NCI-H1092 (cell line): ENCODE results near the gene NTPCR.

Experiments
- DNase-seq: peaks from one replicate; lab custom pipeline; 2025; lab: John Stamatoyannopoulos, UW

NTPCR gene

GRCh38 chr1:233010146-233010545, 59.7 kb downstream of the NTPCR start:
- no peak for DNase-seq

- DNase-seq = no peak
These were observed 61.6 kb downstream of the NTPCR start for GRCh38 chr1:233012021-233012420.

DNA sequence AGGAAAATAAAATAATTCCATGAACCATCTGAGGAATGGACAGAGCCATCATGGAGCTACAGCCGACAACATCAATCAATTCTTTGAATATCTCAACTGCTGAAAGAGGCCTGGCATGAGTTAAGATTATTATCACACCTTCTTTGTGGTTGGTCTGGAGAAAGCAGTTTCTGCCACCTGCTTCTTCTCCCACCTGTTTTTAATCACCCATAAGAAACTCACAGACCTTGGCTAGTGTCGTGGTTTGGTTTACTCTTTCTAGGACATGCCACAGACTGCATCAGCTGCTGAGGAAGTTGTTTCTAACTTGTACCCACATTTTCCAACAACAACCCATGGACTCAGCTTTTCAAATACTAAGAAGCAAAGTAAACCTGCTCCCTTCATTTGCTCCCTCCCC, 65.6 kb downstream of the NTPCR start:
- DNase-seq = no peak

DNA sequence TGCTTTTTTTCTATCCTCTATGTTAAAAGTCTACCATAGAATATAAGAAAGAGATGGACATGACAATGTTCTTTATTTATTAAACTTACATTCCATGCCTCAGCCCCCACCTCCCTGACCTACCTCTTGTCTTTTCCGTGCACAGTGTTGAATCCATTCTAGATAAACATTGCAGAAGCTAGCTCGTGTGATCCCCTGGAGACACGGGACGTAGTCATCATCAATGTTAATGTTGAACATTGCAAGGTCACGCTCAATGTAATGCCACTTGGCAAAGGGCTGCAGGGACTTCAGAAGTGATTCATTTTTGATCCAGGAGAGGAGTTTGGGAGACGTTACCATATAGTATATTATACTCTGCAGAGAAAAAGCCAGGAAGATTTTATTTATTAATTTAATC, 66.4 kb downstream of the NTPCR start:
- no peak for DNase-seq

GRCh38 chr1:233019083-233019482, 68.7 kb downstream of the NTPCR start:
- no peak for DNase-seq

- no peak for DNase-seq
These were observed 69.4 kb downstream of the NTPCR start for GRCh38 chr1:233019778-233020325.

- no peak for DNase-seq
These were observed 70.0 kb downstream of the NTPCR start for GRCh38 chr1:233020426-233020825.

DNA sequence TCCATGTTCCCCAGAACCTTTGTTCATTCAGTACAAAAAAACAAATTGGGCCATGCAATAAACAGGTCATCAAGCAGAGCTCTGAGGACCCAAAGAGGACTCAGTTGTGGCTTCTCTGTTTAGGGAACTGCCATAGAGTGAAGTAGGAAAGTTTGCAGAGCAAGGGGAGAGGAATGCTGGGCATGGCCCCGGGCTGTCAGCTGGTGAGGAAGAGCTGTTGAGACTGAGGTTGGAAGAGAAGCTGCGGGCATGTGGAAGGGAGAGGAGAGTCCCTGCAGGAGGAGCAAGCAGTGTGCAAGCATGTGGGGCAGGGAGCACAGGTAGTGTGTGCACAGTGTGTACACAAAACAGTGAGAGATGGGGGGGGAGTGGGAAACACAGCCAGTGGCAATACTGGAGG, 71.8 kb downstream of the NTPCR start:
- no peak for DNase-seq

DNA sequence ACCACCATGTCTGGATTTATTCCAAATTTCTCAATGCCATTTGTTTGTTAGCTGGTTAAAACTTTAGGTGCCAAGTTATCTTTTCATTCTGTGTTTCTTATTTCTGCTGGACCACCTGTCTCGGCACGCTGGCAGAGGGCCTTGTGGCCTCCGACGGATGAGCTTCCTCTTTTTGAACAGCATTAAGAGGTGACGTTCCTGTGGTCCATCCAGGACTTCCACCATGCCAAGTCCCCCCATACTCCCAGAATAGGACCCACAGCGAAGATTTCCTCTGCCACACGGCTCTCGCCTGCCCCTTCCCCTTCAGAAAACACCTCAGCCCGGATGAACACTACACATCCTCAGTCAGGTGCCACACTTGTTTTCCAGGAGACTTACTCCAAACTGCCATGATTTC, 73.8 kb downstream of the NTPCR start:
- no peak for DNase-seq

- DNase-seq = peak; percentile 30
These were observed 74.7 kb downstream of the NTPCR start for GRCh38 chr1:233025157-233025556.

GRCh38 chr1:233025567-233025966, 75.2 kb downstream of the NTPCR start:
- DNase-seq = no peak

DNA sequence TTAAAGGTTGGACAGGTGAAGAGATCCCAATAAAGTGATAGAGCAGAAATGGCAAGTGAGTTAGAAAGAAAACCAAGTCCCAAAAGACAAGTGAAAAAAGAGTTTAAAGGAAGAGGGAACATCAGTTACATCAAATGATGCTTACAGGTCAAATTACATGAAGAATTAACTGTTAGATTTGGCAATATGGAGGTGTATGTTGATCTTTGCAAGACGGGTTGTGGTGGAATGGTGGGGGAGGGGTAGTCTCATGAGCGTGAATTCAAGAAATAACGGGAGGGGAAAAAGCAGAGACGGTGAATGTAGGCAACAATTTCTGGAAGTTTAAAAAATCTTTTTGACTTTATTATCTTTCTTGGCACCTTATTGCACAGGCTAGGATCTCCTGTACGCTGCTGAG, 76.6 kb downstream of the NTPCR start:
- no peak for DNase-seq

- no peak for DNase-seq
These were observed 81.1 kb downstream of the NTPCR start for GRCh38 chr1:233031521-233031920.

GRCh38 chr1:233032916-233033315, 82.5 kb downstream of the NTPCR start:
- DNase-seq = no peak

DNA sequence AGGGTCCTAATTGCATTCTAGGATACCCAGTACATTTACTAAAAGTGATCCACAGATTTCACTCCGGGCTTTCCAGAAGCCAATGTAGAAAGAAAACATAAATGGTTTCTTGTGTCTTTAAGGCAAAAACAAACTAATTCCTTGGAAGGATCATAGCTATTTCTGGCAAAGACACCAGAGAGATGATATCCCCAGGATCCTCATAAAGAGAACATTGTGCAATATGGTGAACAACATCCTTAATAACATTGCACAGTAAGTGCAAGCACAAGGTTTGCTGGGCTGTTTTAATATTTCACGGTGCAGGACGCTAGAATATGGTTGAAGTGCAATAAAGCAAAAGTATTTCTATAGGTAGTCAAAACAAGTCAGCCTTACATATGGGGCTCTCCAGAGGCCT, 83.0 kb downstream of the NTPCR start:
- DNase-seq = no peak
